AG04450 (cell line): ENCODE measurements around the gene INAFM2. TPM values are rescaled to one million over a fixed set of nuclear protein-coding genes. Genes with fewer than 3 reads are reported as not detected.

Experiments used
- CTCF ChIA-PET: fragments of 300-600, 350-600 bp; formaldehyde crosslinking; extraction: SDS; loops from one replicate; lab custom pipeline; 2022; ENCODE audit warnings: antibody characterized with exemption, inconsistent platforms; lab: Charles Lee
- POLR2A ChIA-PET: fragments of 350-600 bp; formaldehyde crosslinking; extraction: SDS; loops from one replicate; lab custom pipeline; 2021; ENCODE audit warnings: antibody characterized with exemption, inconsistent platforms; lab: Yijun Ruan, JAX
- DNase-seq: peaks from one replicate; pipeline ENCODE4 v3.0.0-alpha.2; 2011; ENCODE audit warnings: low read depth, low spot score
- H3K27ac ChIP-seq: one replicate; pipeline ENCODE4 v1.5.1; 2012; ENCODE audit warnings: low read depth, low read length, control low read depth
- H3K27me3 ChIP-seq: one replicate; pipeline ENCODE4 v1.6.0; 2012; ENCODE audit warnings: low read length; ENCODE audit not compliant: control insufficient read depth, insufficient read depth
- H3K4me3 ChIP-seq: 2 replicates; pipeline ENCODE4 v1.5.1; 2011; ENCODE audit warnings: mild to moderate bottlenecking, low read depth, low read length, control low read depth
- H3K9me3 ChIP-seq: 2 replicates; pipeline ENCODE4 v1.5.1; 2012; ENCODE audit warnings: low read length; ENCODE audit not compliant: control insufficient read depth, insufficient read depth
- CTCF ChIP-seq: IDR thresholded peaks from 2 replicates; pipeline ENCODE4 v1.5.1; 2011; ENCODE audit warnings: low read depth, low read length, control low read depth, inconsistent platforms
- polyA plus RNA-seq: library from polyadenylated mRNA; depleted of rRNA; stranded (reverse); fragments of >200 nt; gene quantifications from 2 replicates; pipeline ENCODE4 v1.2.3, GENCODE V29; 2011

The INAFM2 gene
- polyA plus RNA-seq, 1 experiment = 11.4 TPM

- no peak for TF ChIP-seq CTCF
- no peak for DNase-seq
- ChIA-PET POLR2A (interaction anchor here (1.3 kb wide), 1 partner anchor 11 kb away, joined by 5 read pairs; no protein-coding TSS in a partner anchor), CTCF (interaction anchor here (0.7 to 6.9 kb wide), 7 partner anchors 12 to 78 kb away, joined by 3 to 56 read pairs (median 7); no protein-coding TSS in a partner anchor)
- Histone ChIP-seq H3K27ac (no peak overlapping the region), H3K4me3 (no peak overlapping the region), H3K27me3 (peaks cover 56% of the 10 kb centered on the region), H3K9me3 (no peaks in the 10 kb centered on the region)
These were observed 33.0 kb upstream of the INAFM2 start for GRCh38 chr15:40290545-40290917.

- peak; percentile 15 for DNase-seq
- no peak for TF ChIP-seq CTCF
- H3K9me3 ChIP-seq = no peaks in the 10 kb centered on the region
- no peak overlapping the region for H3K27ac ChIP-seq
- peaks cover 57% of the 10 kb centered on the region for H3K27me3 ChIP-seq
- H3K4me3 ChIP-seq = peak overlapping the region; percentile 51
- ChIA-PET CTCF (interaction anchor here (0.7 to 6.9 kb wide), 7 partner anchors 12 to 77 kb away, joined by 3 to 56 read pairs (median 7); no protein-coding TSS in a partner anchor), POLR2A (interaction anchor here (0.7 to 1.3 kb wide), 2 partner anchors 10 to 12 kb away, joined by 3 to 5 read pairs; no protein-coding TSS in a partner anchor)
These were observed 32.4 kb upstream of the INAFM2 start for GRCh38 chr15:40290918-40291574.

- no peak overlapping the region for H3K4me3 ChIP-seq
- H3K27me3 ChIP-seq = peaks cover 61% of the 10 kb centered on the region
- no peak for DNase-seq
- H3K9me3 ChIP-seq = no peaks in the 10 kb centered on the region; the same call in 1 of the 2 replicates
- no peak for TF ChIP-seq CTCF
- ChIA-PET POLR2A (no interaction called here), CTCF (interaction anchor here (2.2 to 2.3 kb wide), 2 partner anchors 13 to 74 kb away, joined by 9 to 13 read pairs; no protein-coding TSS in a partner anchor)
- no peak overlapping the region for H3K27ac ChIP-seq
These were observed 31.2 kb upstream of the INAFM2 start for GRCh38 chr15:40292246-40292645.

- ChIA-PET POLR2A (no interaction called here), CTCF (interaction anchor here (0.6 to 1.4 kb wide), 4 partner anchors 13 to 19 kb away, joined by 3 to 4 read pairs (median 3); no protein-coding TSS in a partner anchor)
- Histone ChIP-seq H3K27ac (no peak overlapping the region), H3K9me3 (no peaks in the 10 kb centered on the region; the same call in 1 of the 2 replicates), H3K4me3 (no peak overlapping the region), H3K27me3 (peaks cover 65% of the 10 kb centered on the region)
- no peak for DNase-seq
- no peak for TF ChIP-seq CTCF
These were observed 30.5 kb upstream of the INAFM2 start for GRCh38 chr15:40293006-40293405.
